GM12801 (cell line): ENCODE data around the gene SNX24.

Experiments
- CTCF ChIP-seq: IDR thresholded peaks from one replicate; pipeline ENCODE4 v1.5.1; 2011; ENCODE audit warnings: control low read depth; ENCODE audit not compliant: insufficient read length; ENCODE audit errors: extremely low read depth

The SNX24 gene

GRCh38 chr5:122845229-122846050 lies at the start of gene SNX24:
Gene SNX24 (plus strand): TSS chr5:122845613. CDS start chr5:122845634, 21 bp downstream.
- TF ChIP-seq CTCF = no peak

- no peak for TF ChIP-seq CTCF
Observed at GRCh38 chr5:122805481-122805880, 39.9 kb upstream of the SNX24 start.

- no peak for TF ChIP-seq CTCF
Observed at GRCh38 chr5:122810405-122810804, 35.0 kb upstream of the SNX24 start.

GRCh38 chr5:122815218-122815767 lies 30.1 kb upstream of the SNX24 start:
- no peak for TF ChIP-seq CTCF

GRCh38 chr5:122816756-122817155 lies 28.7 kb upstream of the SNX24 start:
- TF ChIP-seq CTCF = no peak

- no peak for TF ChIP-seq CTCF
Observed at GRCh38 chr5:122831984-122832383, 13.4 kb upstream of the SNX24 start.

GRCh38 chr5:122835681-122836080 lies 9.7 kb upstream of the SNX24 start:
- TF ChIP-seq CTCF = no peak
